Mammary epithelial cell (primary cell): ENCODE data around the gene CCDC57.

ENCODE experiments used
- CTCF ChIP-seq, 2 donors: IDR thresholded peaks in 1 of 2; conservative IDR thresholded peaks in 1 of 2; 2 replicates each; pipeline ENCODE4 v1.5.1; 2011 to 2012; ENCODE audit warnings: inconsistent platforms in 2 of 2, low read length in 2 of 2, mild to moderate bottlenecking in 2 of 2, control low read depth in 1 of 2, low read depth in 1 of 2; ENCODE audit not compliant: insufficient read depth in 1 of 2; ENCODE audit errors: extremely low read depth in 1 of 2
- EZH2 ChIP-seq: IDR thresholded peaks from 2 replicates; pipeline ENCODE4 v1.6.1; 2012; ENCODE audit warnings: low read length, inconsistent platforms, borderline replicate concordance

GRCh38 chr17:82149401-82150099, 63.1 kb downstream of the CCDC57 start:
- no peak for TF ChIP-seq CTCF (conservative IDR thresholded peaks at IDR 0.05 in 1 of 2, IDR thresholded peaks at IDR 0.05 in 1 of 2; ENCODE audit: extremely low read depth in 1 of 2, insufficient read depth in 1 of 2, low read depth in 1 of 2, low read length in 2 of 2)
- no peak for TF ChIP-seq EZH2
